OCI-LY3 (cell line): ENCODE measurements around the gene TRIO.

Experiments used
- H2AFZ ChIP-seq: fragments of 200-600, 300-600 bp; shearing (Covaris generic); 2 replicates; pipeline ENCODE4 v1.6.0; 2014; ENCODE audit warnings: antibody characterized with exemption, low read depth, low read length
- H3K27ac ChIP-seq: fragments of 200-600, 300-600 bp; sonication (generic); 2 replicates; pipeline ENCODE4 v1.5.1; 2014; ENCODE audit warnings: mild to moderate bottlenecking, low read length, moderate library complexity, mixed read lengths
- H3K27me3 ChIP-seq: fragments of 200-600, 300-600 bp; sonication (generic); 2 replicates; pipeline ENCODE4 v1.6.1; 2014; ENCODE audit warnings: low read depth, low read length, mixed read lengths
- H3K36me3 ChIP-seq: fragments of 200-600, 300-600 bp; sonication (generic); replicated peaks from 2 replicates; pipeline ENCODE3; 2014; ENCODE audit warnings: low read depth, low read length, mixed read lengths
- H3K4me1 ChIP-seq: fragments of 300-600, 200-600 bp; sonication (generic); 2 replicates; pipeline ENCODE4 v1.6.1; 2014; ENCODE audit warnings: low read length, mixed read lengths
- H3K4me2 ChIP-seq: fragments of 200-600, 300-600 bp; sonication (generic); 2 replicates; pipeline ENCODE4 v1.6.1; 2014; ENCODE audit warnings: low read length, mixed read lengths
- H3K4me3 ChIP-seq: fragments of 300-600, 200-600 bp; sonication (generic); 2 replicates; pipeline ENCODE4 v1.5.1; 2014; ENCODE audit warnings: antibody characterized with exemption, mild to moderate bottlenecking, low read length, moderate library complexity
- H3K79me2 ChIP-seq: fragments of 300-600, 200-600 bp; shearing (Covaris generic); 2 replicates; pipeline ENCODE4 v1.6.1; 2014; ENCODE audit warnings: mild to moderate bottlenecking, low read length, mixed read lengths
- H3K9ac ChIP-seq: fragments of 300-600, 200-600 bp; shearing (Covaris generic); 2 replicates; pipeline ENCODE4 v1.6.0; 2014; ENCODE audit warnings: mild to moderate bottlenecking, low read length, moderate library complexity
- H3K9me3 ChIP-seq: fragments of 200-600, 300-600 bp; shearing (Covaris generic); 2 replicates; pipeline ENCODE4 v1.6.1; 2014; ENCODE audit warnings: low read length, mixed read lengths; ENCODE audit not compliant: insufficient read depth
- H4K20me1 ChIP-seq: fragments of 200-600, 300-600 bp; sonication (generic); 2 replicates; pipeline ENCODE4 v1.6.1; 2016; ENCODE audit warnings: low read length, mixed read lengths; ENCODE audit not compliant: insufficient read depth
- CTCF ChIP-seq: fragments of 200-600, 300-600 bp; sonication (generic); IDR thresholded peaks from 2 replicates; pipeline ENCODE4 v1.5.1; 2014; ENCODE audit warnings: antibody characterized with exemption, low read length, low read depth
- EZH2phosphoT487 ChIP-seq: fragments of 200-600 bp; shearing (Covaris generic); IDR thresholded peaks from 2 replicates; pipeline ENCODE4 v1.6.1; 2018; ENCODE audit warnings: antibody characterized with exemption, mixed run types, low read depth

Gene TRIO

GRCh38 chr5:14513266-14513665 lies 370.1 kb downstream of the TRIO start:
- H3K36me3 ChIP-seq = no peaks in the 10 kb centered on the region
- no peaks in the 10 kb centered on the region for H3K79me2 ChIP-seq
- H3K9ac ChIP-seq = no peak overlapping the region
- no peaks in the 10 kb centered on the region for H3K9me3 ChIP-seq
- no peak overlapping the region for H3K4me2 ChIP-seq
- no peaks in the 10 kb centered on the region for H3K4me1 ChIP-seq
- no peaks in the 10 kb centered on the region for H3K27me3 ChIP-seq
- no peaks in the 10 kb centered on the region for H4K20me1 ChIP-seq
- no peak overlapping the region for H3K4me3 ChIP-seq
- H3K27ac ChIP-seq = no peak overlapping the region
- TF ChIP-seq CTCF (no peak), EZH2phosphoT487 (no peak)
- H2AFZ ChIP-seq = no peak overlapping the region

- H3K9ac ChIP-seq = no peak overlapping the region
- TF ChIP-seq EZH2phosphoT487 = no peak
- H3K4me3 ChIP-seq = no peak overlapping the region
These were observed 373.8 kb downstream of the TRIO start for GRCh38 chr5:14516901-14517300.

GRCh38 chr5:14518638-14519037 lies 375.5 kb downstream of the TRIO start:
- TF ChIP-seq EZH2phosphoT487 = no peak
- no peak for TF ChIP-seq CTCF
- no peak overlapping the region for H3K4me3 ChIP-seq
- H3K4me2 ChIP-seq = no peak overlapping the region
- no peak overlapping the region for H3K27ac ChIP-seq
- H4K20me1 ChIP-seq = no peaks in the 10 kb centered on the region
- no peak overlapping the region for H3K9ac ChIP-seq
- no peaks in the 10 kb centered on the region for H3K9me3 ChIP-seq
- no peaks in the 10 kb centered on the region for H3K4me1 ChIP-seq
- no peaks in the 10 kb centered on the region for H3K79me2 ChIP-seq
- no peaks in the 10 kb centered on the region for H3K27me3 ChIP-seq
- no peak overlapping the region for H2AFZ ChIP-seq
- no peaks in the 10 kb centered on the region for H3K36me3 ChIP-seq

More at GRCh38 chr5:14516901-14517300, 373.8 kb downstream of the TRIO start:
- H3K27me3 ChIP-seq = no peaks in the 10 kb centered on the region
- no peak overlapping the region for H3K4me2 ChIP-seq
- H2AFZ ChIP-seq = no peak overlapping the region
- H3K27ac ChIP-seq = no peak overlapping the region
- no peaks in the 10 kb centered on the region for H3K9me3 ChIP-seq
- no peaks in the 10 kb centered on the region for H3K79me2 ChIP-seq
- H3K4me1 ChIP-seq = no peaks in the 10 kb centered on the region
- H3K36me3 ChIP-seq = no peaks in the 10 kb centered on the region
- no peaks in the 10 kb centered on the region for H4K20me1 ChIP-seq

- Histone ChIP-seq H3K36me3 (no peaks in the 10 kb centered on the region), H3K4me2 (no peak overlapping the region), H3K79me2 (no peaks in the 10 kb centered on the region), H2AFZ (no peak overlapping the region), H3K4me3 (no peak overlapping the region), H3K27ac (no peak overlapping the region), H3K9ac (no peak overlapping the region), H3K27me3 (no peaks in the 10 kb centered on the region), H3K4me1 (no peaks in the 10 kb centered on the region), H4K20me1 (no peaks in the 10 kb centered on the region), H3K9me3 (no peaks in the 10 kb centered on the region)
- TF ChIP-seq EZH2phosphoT487 = no peak
- no peak for TF ChIP-seq CTCF
These were observed 378.6 kb downstream of the TRIO start for GRCh38 chr5:14521748-14522147.

GRCh38 chr5:14522721-14523120 lies 379.6 kb downstream of the TRIO start:
- Histone ChIP-seq H3K4me3 (no peak overlapping the region), H3K4me2 (no peak overlapping the region), H3K4me1 (no peaks in the 10 kb centered on the region), H3K27me3 (no peaks in the 10 kb centered on the region), H3K79me2 (no peaks in the 10 kb centered on the region), H4K20me1 (no peaks in the 10 kb centered on the region), H3K9ac (no peak overlapping the region), H3K36me3 (no peaks in the 10 kb centered on the region), H3K9me3 (no peaks in the 10 kb centered on the region), H3K27ac (no peak overlapping the region), H2AFZ (no peak overlapping the region)
- TF ChIP-seq EZH2phosphoT487 (no peak), CTCF (no peak)
